Left lung (tissue), 10 donors: Measurements from ENCODE around the gene SLC40A1. TPM values are rescaled to one million over a fixed set of nuclear protein-coding genes. Genes with fewer than 3 reads are reported as not detected.

ENCODE experiments used
- ATAC-seq: fragments of 200-7000 bp; cut with Tn5 transposase; one replicate; pipeline ENCODE4 v1.9.1; 2020; ENCODE audit warnings: moderate library complexity
- DNase-seq, 4 donors: peaks; one replicate each; pipeline ENCODE4 v3.0.0-alpha.2; 2013 to 2020
- H3K27ac ChIP-seq, 2 donors: fragments of 200-600 bp; sonication (generic) in 1 of 2; one replicate each; pipeline versions ENCODE4 v1.5.0 to v1.8.0; 2020 to 2021
- H3K27me3 ChIP-seq, 2 donors: fragments of 200-600 bp; sonication (generic) in 1 of 2; one replicate each; pipeline versions ENCODE4 v1.5.0 to v1.8.0; 2020 to 2021
- H3K36me3 ChIP-seq, 2 donors: fragments of 200-600 bp; sonication (generic) in 1 of 2; one replicate each; pipeline versions ENCODE4 v1.5.0 to v1.8.0; 2020 to 2021
- H3K4me1 ChIP-seq, 2 donors: fragments of 200-600 bp; one replicate each; pipeline ENCODE4 v1.8.0; 2021
- H3K4me3 ChIP-seq, 2 donors: fragments of 200-600 bp; sonication (generic) in 1 of 2; one replicate each; pipeline versions ENCODE4 v1.5.0 to v1.8.0; 2020 to 2021; ENCODE audit warnings: mild to moderate bottlenecking in 1 of 2
- H3K9me3 ChIP-seq, 2 donors: fragments of 200-600 bp; sonication (generic) in 1 of 2; one replicate each; pipeline versions ENCODE4 v1.5.0 to v1.8.0; 2020 to 2021
- intact Hi-C, 2 donors: fragments of 100-400 bp; cut with DNase I; formaldehyde crosslinking; loops; one replicate each; pipeline versions ENCODE4 v1.11.2 to v1.14.2; 2022
- polyA plus RNA-seq, 6 donors: library from polyadenylated mRNA; unstranded; fragments of 120-200 nt; gene quantifications; one replicate each; pipeline ENCODE4 v1.2.1, GENCODE V29; 2013; ENCODE audit not compliant: insufficient read length in 6 of 6
- total RNA-seq, 2 donors: library from RNA; stranded (reverse); fragmentation: NEBNext Ultra II Directional; extraction: Animal tissue kit (Norgen Biotek cat#: 25700); gene quantifications; one replicate each; pipeline ENCODE4 v1.2.1, GENCODE V29; 2021
- TF ChIP-seq, protein P1 (sequence below), 2 donors: fragments of 200-600 bp; sonication (generic) in 1 of 2; IDR thresholded peaks; one replicate each; pipeline versions ENCODE4 v1.5.0 to v1.8.0; 2021; ENCODE audit warnings: antibody characterized with exemption in 2 of 2
- donor health status: DM: no; HTN: yes; CAD: no.
- donor health status: DM: no; HTN: no; CAD: no.

SLC40A1 gene
- total and polyA plus RNA-seq, 8 donors = 104 to 242 (median 212) TPM

DNA sequence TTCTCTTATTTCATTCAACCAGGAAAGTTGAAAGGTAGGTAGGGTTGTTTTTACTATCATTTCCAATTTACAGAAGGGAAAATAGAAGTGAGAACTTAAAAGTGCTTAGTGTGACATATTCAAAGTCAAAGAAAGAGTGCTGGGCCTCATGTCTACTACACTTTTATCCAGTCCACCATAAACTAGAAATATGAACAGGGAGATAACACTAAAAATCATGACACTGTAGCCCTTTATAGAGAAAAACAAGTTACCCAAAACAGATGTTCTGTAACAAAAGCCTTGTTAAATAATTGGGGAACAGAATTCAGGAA lies 20.4 kb downstream of the SLC40A1 start:
- Histone ChIP-seq H3K36me3 (peaks cover 0 to 38% of the 10 kb centered on the region in 2 donors), H3K4me1 (peaks cover 0 to 19% of the 10 kb centered on the region in 2 donors)
- intact Hi-C loops = no loop called here

DNA sequence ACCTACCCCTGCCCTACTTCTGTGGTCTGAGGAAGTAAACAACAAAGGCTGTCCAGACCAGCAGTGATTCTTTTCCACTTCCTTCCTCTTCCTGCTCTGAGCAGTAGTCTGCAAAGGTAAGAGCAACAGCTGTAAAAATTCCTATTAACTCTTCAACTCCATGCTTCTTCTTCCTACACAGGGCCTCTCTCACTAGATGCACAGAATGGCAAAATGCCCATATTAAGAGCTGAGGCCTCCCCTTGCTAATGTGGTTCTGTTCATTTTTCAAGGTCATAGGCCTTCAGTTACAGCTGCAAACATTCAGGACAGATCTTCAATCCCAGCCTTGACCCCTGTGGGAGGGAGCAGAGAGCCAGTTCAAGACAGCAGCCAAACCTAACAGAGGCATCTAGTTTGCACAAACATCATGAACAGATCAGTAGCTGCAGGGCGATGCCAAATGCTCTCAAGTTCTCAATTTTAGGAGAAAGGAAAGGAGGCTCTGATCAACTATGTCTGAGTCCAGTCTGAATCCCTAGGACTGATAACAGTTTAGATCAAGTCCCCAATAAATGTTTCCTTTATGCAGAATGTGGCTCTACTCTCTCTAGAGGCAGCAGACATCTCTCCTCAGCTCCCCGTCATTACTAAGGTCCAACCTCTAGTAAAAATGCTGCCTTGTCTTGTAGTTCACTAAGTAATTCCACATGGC lies 20.9 kb downstream of the SLC40A1 start:
- no peak overlapping the region for H3K4me3 ChIP-seq
- DNase-seq (peak in 2 of 4 donors; percentile 86 to 90), ATAC-seq (peak; percentile 46)
- no peaks in the 10 kb centered on the region for H3K27me3 ChIP-seq
- peaks cover 0 to 33% of the 10 kb centered on the region in 2 donors for H3K36me3 ChIP-seq
- H3K4me1 ChIP-seq = peaks cover 0 to 19% of the 10 kb centered on the region in 2 donors
- H3K9me3 ChIP-seq = no peaks in the 10 kb centered on the region
- TF ChIP-seq, protein P1, sequence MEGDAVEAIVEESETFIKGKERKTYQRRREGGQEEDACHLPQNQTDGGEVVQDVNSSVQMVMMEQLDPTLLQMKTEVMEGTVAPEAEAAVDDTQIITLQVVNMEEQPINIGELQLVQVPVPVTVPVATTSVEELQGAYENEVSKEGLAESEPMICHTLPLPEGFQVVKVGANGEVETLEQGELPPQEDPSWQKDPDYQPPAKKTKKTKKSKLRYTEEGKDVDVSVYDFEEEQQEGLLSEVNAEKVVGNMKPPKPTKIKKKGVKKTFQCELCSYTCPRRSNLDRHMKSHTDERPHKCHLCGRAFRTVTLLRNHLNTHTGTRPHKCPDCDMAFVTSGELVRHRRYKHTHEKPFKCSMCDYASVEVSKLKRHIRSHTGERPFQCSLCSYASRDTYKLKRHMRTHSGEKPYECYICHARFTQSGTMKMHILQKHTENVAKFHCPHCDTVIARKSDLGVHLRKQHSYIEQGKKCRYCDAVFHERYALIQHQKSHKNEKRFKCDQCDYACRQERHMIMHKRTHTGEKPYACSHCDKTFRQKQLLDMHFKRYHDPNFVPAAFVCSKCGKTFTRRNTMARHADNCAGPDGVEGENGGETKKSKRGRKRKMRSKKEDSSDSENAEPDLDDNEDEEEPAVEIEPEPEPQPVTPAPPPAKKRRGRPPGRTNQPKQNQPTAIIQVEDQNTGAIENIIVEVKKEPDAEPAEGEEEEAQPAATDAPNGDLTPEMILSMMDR (IDR thresholded peaks at IDR 0.05) = no peak
- H3K27ac ChIP-seq = peak overlapping the region; percentile 45 to 56
- intact Hi-C loops = no loop called here

More for the DNA sequence above, 20.4 kb downstream of the SLC40A1 start:
- Histone ChIP-seq H3K27ac (peak overlapping the region; percentile 45 to 56), H3K4me3 (no peak overlapping the region), H3K27me3 (no peaks in the 10 kb centered on the region), H3K9me3 (no peaks in the 10 kb centered on the region)
- no peak for DNase-seq
- ATAC-seq = no peak
- TF ChIP-seq, protein P1 (IDR thresholded peaks at IDR 0.05) = no peak

DNA sequence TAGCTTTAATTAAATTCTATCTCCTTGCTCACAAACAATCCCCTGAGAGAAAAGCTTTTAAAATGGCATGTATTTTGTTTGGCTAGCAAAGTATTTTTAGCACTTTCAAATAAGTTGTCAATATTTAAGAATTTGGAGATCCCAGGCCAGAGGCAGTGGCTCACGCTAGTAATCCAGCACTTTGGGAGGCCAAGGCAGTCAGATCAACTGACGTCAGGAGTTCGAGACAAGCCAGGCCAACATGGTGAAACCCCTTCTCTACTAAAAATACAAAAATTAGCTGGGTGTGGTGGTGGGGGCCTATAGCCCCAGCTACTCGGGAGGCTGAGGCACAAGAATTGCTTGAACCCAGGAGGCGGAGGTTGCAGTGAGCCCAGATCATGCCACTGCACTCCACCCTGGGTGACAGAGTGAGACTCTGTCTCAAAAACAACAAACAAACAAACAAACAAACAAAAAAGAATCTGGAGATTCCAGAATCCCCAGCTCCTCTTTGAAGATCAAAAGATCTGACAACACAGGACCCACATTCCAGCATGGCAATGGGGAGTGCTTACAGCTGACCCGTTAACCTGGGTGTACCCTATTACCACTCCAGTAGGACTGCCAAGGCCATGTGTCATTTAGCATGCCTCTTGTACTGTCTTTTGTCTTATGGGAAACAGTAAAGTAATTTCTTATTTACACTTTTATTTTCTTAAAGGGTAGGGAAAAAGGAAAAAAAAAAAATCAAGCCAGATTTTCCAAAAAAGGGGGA lies 21.9 kb downstream of the SLC40A1 start:
- DNase-seq = no peak
- intact Hi-C loops = no loop called here
- Histone ChIP-seq H3K4me1 (peaks cover 0 to 19% of the 10 kb centered on the region in 2 donors), H3K9me3 (no peaks in the 10 kb centered on the region), H3K4me3 (no peak overlapping the region), H3K36me3 (peaks cover 0 to 23% of the 10 kb centered on the region in 2 donors), H3K27ac (peak overlapping the region; percentile 45 to 56), H3K27me3 (no peaks in the 10 kb centered on the region)
- TF ChIP-seq, protein P1 (IDR thresholded peaks at IDR 0.05) = no peak
- no peak for ATAC-seq

DNA sequence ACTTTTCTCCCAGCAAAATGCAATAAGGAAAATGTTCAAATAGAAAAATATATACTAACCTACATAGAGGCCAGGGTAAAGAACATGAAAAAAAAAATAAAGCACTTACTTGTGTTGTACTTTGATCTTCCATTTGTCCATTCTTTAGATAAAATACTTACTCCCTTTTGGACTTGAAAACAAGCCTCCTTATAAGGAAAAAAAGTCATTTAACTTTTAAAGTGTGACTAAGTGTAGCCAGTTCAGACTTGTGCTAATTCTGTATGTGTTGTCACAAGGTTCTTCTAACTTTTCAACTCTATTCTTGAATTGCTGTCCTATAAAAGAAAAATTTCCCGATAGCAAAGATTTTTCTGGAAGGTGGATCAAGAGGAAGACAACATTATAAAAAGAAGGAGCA lies 23.2 kb downstream of the SLC40A1 start:
- intact Hi-C loops = no loop called here
- Histone ChIP-seq H3K27me3 (no peaks in the 10 kb centered on the region), H3K36me3 (peaks cover 0 to 10% of the 10 kb centered on the region in 2 donors), H3K4me1 (peaks cover 0 to 16% of the 10 kb centered on the region in 2 donors), H3K27ac (peak overlapping the region in 1 of 2 donors; percentile 45), H3K4me3 (no peak overlapping the region), H3K9me3 (no peaks in the 10 kb centered on the region)
- TF ChIP-seq, protein P1 (IDR thresholded peaks at IDR 0.05) = no peak
- ATAC-seq = no peak
- no peak for DNase-seq

DNA sequence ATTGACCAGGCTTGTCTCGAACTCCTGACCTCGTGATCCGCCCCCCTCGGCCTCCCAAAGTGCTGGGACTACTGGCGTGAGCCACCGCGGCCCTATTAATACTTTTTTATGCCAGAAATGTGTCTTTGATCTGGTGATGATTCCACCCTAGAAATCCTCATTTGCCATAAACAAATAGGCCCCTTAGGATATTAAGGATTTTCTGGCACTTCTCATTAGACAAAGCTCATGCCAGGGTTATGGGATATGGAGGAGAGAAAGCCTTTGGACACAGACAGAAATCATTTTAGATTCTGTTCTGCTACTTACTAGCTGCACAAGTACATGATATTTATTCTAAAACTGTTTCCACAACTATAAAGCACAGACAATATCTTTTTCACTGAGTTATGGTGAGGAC lies 24.1 kb downstream of the SLC40A1 start:
- intact Hi-C loops = no loop called here
- ATAC-seq = no peak
- peak overlapping the region in 1 of 2 donors; percentile 45 for H3K27ac ChIP-seq

More for the DNA sequence above, 24.1 kb downstream of the SLC40A1 start:
- DNase-seq = no peak
- Histone ChIP-seq H3K4me3 (no peak overlapping the region), H3K36me3 (peaks cover 0 to 10% of the 10 kb centered on the region in 2 donors), H3K27me3 (no peaks in the 10 kb centered on the region), H3K4me1 (peaks cover 0 to 14% of the 10 kb centered on the region in 2 donors), H3K9me3 (no peaks in the 10 kb centered on the region)
- TF ChIP-seq, protein P1 (IDR thresholded peaks at IDR 0.05) = no peak
